ENCODE results near the gene CLN6.

GRCh38 chr15:68262514-68263356 lies 33.2 kb upstream of the CLN6 start:
- TF ChIP-seq, protein P1, sequence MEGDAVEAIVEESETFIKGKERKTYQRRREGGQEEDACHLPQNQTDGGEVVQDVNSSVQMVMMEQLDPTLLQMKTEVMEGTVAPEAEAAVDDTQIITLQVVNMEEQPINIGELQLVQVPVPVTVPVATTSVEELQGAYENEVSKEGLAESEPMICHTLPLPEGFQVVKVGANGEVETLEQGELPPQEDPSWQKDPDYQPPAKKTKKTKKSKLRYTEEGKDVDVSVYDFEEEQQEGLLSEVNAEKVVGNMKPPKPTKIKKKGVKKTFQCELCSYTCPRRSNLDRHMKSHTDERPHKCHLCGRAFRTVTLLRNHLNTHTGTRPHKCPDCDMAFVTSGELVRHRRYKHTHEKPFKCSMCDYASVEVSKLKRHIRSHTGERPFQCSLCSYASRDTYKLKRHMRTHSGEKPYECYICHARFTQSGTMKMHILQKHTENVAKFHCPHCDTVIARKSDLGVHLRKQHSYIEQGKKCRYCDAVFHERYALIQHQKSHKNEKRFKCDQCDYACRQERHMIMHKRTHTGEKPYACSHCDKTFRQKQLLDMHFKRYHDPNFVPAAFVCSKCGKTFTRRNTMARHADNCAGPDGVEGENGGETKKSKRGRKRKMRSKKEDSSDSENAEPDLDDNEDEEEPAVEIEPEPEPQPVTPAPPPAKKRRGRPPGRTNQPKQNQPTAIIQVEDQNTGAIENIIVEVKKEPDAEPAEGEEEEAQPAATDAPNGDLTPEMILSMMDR (conservative IDR thresholded peaks at IDR 0.05; ENCODE audit: low read length), result no peak
- TF ChIP-seq EZH2phosphoT487 (IDR thresholded peaks at IDR 0.05; ENCODE audit: borderline replicate concordance), result no peak
